HepG2 (cell line): ENCODE measurements around the gene BCL2L2. TPM values are rescaled to one million over a fixed set of nuclear protein-coding genes. Genes with fewer than 3 reads are reported as not detected.

Experiments used
- DRAP1 ChIP-seq: IDR thresholded peaks from 2 replicates; pipeline ENCODE4 v1.6.1; 2016; ENCODE audit warnings: missing genetic modification reagents, missing compliant biosample characterization
- ELF4 ChIP-seq: sonication (generic); formaldehyde crosslinking; IDR thresholded peaks from 2 replicates; pipeline ENCODE4 v1.5.0; 2020; ENCODE audit warnings: missing genetic modification reagents, mild to moderate bottlenecking, moderate library complexity, borderline replicate concordance
- FOSL1 ChIP-seq: sonication (generic); formaldehyde crosslinking; IDR thresholded peaks from 2 replicates; pipeline ENCODE4 v1.9.0; 2021; ENCODE audit warnings: missing genetic modification reagents, borderline replicate concordance
- IKZF4 ChIP-seq: sonication (generic); formaldehyde crosslinking; IDR thresholded peaks from 2 replicates; pipeline ENCODE4 v1.5.1; 2020; ENCODE audit warnings: borderline replicate concordance, mild to moderate bottlenecking, low read depth, missing genetic modification reagents; ENCODE audit errors: not compliant biosample characterization
- IRF1 ChIP-seq: sonication (generic); formaldehyde crosslinking; IDR thresholded peaks from 2 replicates; pipeline ENCODE4 v1.4.0; 2020; ENCODE audit warnings: low read depth, mild to moderate bottlenecking, missing genetic modification reagents
- KAT8 ChIP-seq: IDR thresholded peaks from 2 replicates; pipeline ENCODE4 v1.6.1; 2016; ENCODE audit warnings: missing genetic modification reagents, missing compliant biosample characterization
- MED1 ChIP-seq: sonication (generic); formaldehyde crosslinking; IDR thresholded peaks from 2 replicates; pipeline ENCODE4 v1.4.0; 2020; ENCODE audit warnings: missing genetic modification reagents
- PRDM4 ChIP-seq: sonication (generic); formaldehyde crosslinking; IDR thresholded peaks from 2 replicates; pipeline ENCODE4 v1.9.0; 2021; ENCODE audit warnings: missing genetic modification reagents, borderline replicate concordance
- SOX6 ChIP-seq, 2 experiments: fragments of 450-650 bp in 1 of 2; sonication (generic) in 1 of 2; formaldehyde crosslinking in 1 of 2; IDR thresholded peaks; 2 replicates each; pipeline versions ENCODE4 v1.4.0 to v1.6.1; 2017 to 2020; ENCODE audit warnings: antibody characterized with exemption in 1 of 2, mild to moderate bottlenecking in 1 of 2, missing genetic modification reagents in 1 of 2
- ZNF12 ChIP-seq: sonication (generic); formaldehyde crosslinking; IDR thresholded peaks from 2 replicates; pipeline ENCODE4 v1.5.0; 2020; ENCODE audit warnings: missing genetic modification reagents
- ZNF136 ChIP-seq: sonication (generic); formaldehyde crosslinking; IDR thresholded peaks from 2 replicates; pipeline ENCODE4 v1.8.1; 2022; ENCODE audit warnings: low read depth, mild to moderate bottlenecking, moderate library complexity, missing genetic modification reagents
- ZNF274 ChIP-seq: sonication (generic); formaldehyde crosslinking; IDR thresholded peaks from 2 replicates; pipeline ENCODE4 v1.5.1; 2020; ENCODE audit warnings: mild to moderate bottlenecking, missing genetic modification reagents
- ZNF619 ChIP-seq: sonication (generic); formaldehyde crosslinking; IDR thresholded peaks from 2 replicates; pipeline ENCODE4 v1.4.0; 2020; ENCODE audit warnings: mild to moderate bottlenecking, missing genetic modification reagents
- ZNF687 ChIP-seq: sonication (generic); formaldehyde crosslinking; IDR thresholded peaks from 2 replicates; pipeline ENCODE4 v1.5.1; 2020; ENCODE audit warnings: mild to moderate bottlenecking, missing genetic modification reagents, moderate library complexity
- ZSCAN5A ChIP-seq: sonication (generic); formaldehyde crosslinking; IDR thresholded peaks from 2 replicates; pipeline ENCODE4 v1.8.0; 2022; ENCODE audit warnings: mild to moderate bottlenecking, missing genetic modification reagents, borderline replicate concordance
- polyA plus RNA-seq, 8 experiments: library from polyadenylated mRNA; depleted of rRNA in 3 of 8; stranded (reverse) in 7 of 8; unstranded in 1 of 8; fragments of >200 nt; fragmentation: Illumina TruSeq in 4 of 8; extraction: Trizol in 4 of 8; gene quantifications; 2 replicates each; pipeline versions ENCODE4 v1.2.1 to v1.2.3, GENCODE V29; 2011 to 2016; ENCODE audit warnings: low read depth in 4 of 8, missing spikeins in 1 of 8, mixed read lengths in 1 of 8; ENCODE audit not compliant: insufficient read depth in 1 of 8
- total RNA-seq, 5 experiments: library from RNA; depleted of rRNA; stranded (reverse); fragments of >200 nt; fragmentation: Illumina TruSeq; extraction: Trizol; gene quantifications; 2 replicates each; pipeline ENCODE4 v1.2.3, GENCODE V29; 2016; ENCODE audit warnings: low read depth in 1 of 5

BCL2L2 gene
- total and polyA plus RNA-seq, 2 of the 13 experiments (the other 11 are each of a cell fraction or from before 2014, with no cell fraction given) = 28.1 to 49.8 TPM

- TF ChIP-seq ZSCAN5A (CRISPR knock-in tag) = 0 out of 2 replicates have a peak, but pooled peaks have one; percentile 26
- TF ChIP-seq MED1 (CRISPR knock-in tag) = no peak
- no peak for TF ChIP-seq ZNF136
- TF ChIP-seq ZNF687 = no peak
- TF ChIP-seq SOX6 (IDR thresholded peaks at IDR 0.05) = no peak
- TF ChIP-seq SOX6 (CRISPR knock-in tag; IDR thresholded peaks at IDR 0.05) = no peak
- 0 out of 2 replicates have a peak, but pooled peaks have one; percentile 17 for TF ChIP-seq ELF4 (CRISPR knock-in tag)
- no peak for TF ChIP-seq KAT8 (CRISPR knock-in tag)
- 0 out of 2 replicates have a peak, but pooled peaks have one; percentile 29 for TF ChIP-seq DRAP1 (CRISPR knock-in tag)
- TF ChIP-seq ZNF274 (CRISPR knock-in tag) = no peak
- no peak for TF ChIP-seq IRF1 (CRISPR knock-in tag)
- TF ChIP-seq IKZF4 (CRISPR knock-in tag) = no peak
- TF ChIP-seq ZNF12 = no peak
- no peak for TF ChIP-seq PRDM4
- no peak for TF ChIP-seq FOSL1 (CRISPR knock-in tag)
- TF ChIP-seq ZNF619 (CRISPR knock-in tag) = no peak
These were observed 19.6 kb upstream of the BCL2L2 start (continued) for GRCh38 chr14:23286902-23287479.
